Lower lobe of right lung (tissue), 2 donors: Measurements from ENCODE around the gene CLCN3. TPM values are rescaled to one million over a fixed set of nuclear protein-coding genes. Genes with fewer than 3 reads are reported as not detected.
A peak's percentile ranks its signal among the peaks of the same experiment; 100 is the strongest.

Experiments used
- ATAC-seq, 2 donors: fragments of 200-7000 bp; cut with Tn5 transposase; one replicate each; pipeline ENCODE4 v1.9.1; 2020 to 2022; ENCODE audit warnings: mild to moderate bottlenecking in 2 of 2, moderate library complexity in 2 of 2
- DNase-seq: peaks from one replicate; pipeline ENCODE4 v3.0.0-alpha.2; 2020
- H3K27ac ChIP-seq: fragments of 200-600 bp; one replicate; pipeline ENCODE4 v1.8.0; 2022
- H3K27me3 ChIP-seq: fragments of 200-600 bp; one replicate; pipeline ENCODE4 v1.8.0; 2022; ENCODE audit warnings: low read depth
- H3K36me3 ChIP-seq: fragments of 200-600 bp; one replicate; pipeline ENCODE4 v1.8.0; 2022; ENCODE audit warnings: mild to moderate bottlenecking
- H3K4me1 ChIP-seq: fragments of 200-600 bp; one replicate; pipeline ENCODE4 v1.8.0; 2022
- H3K4me3 ChIP-seq: fragments of 200-600 bp; one replicate; pipeline ENCODE4 v1.8.0; 2022; ENCODE audit warnings: mild to moderate bottlenecking
- H3K9me3 ChIP-seq: fragments of 200-600 bp; one replicate; pipeline ENCODE4 v1.8.0; 2022
- CTCF ChIP-seq: fragments of 200-600 bp; IDR thresholded peaks from one replicate; pipeline ENCODE4 v1.8.0; 2022; ENCODE audit warnings: antibody characterized with exemption, mild to moderate bottlenecking
- intact Hi-C: fragments of 100-400 bp; cut with DNase I; formaldehyde crosslinking; loops from one replicate; pipeline ENCODE4 v1.11.0; 2022
- total RNA-seq: library from RNA; stranded (reverse); fragmentation: NEBNext Ultra II Directional; extraction: Animal tissue kit (Norgen Biotek cat#: 25700); gene quantifications from one replicate; pipeline ENCODE4 v1.2.1, GENCODE V29; 2021
- donor health status: DM: no; HTN: yes; CAD: no; lungs with severe emphysema.

CLCN3 gene
- total RNA-seq, 1 donor from 2014 or later = 41.8 TPM

GRCh38 chr4:169612871-169613859 lies 7.2 kb upstream of the CLCN3 start:
- H3K36me3 ChIP-seq = no peaks in the 10 kb centered on the region
- no peaks in the 10 kb centered on the region for H3K27me3 ChIP-seq
- DNase-seq (peak; percentile 70), ATAC-seq (peak; percentile 80 to 85)
- peak overlapping the region; percentile 96 for H3K27ac ChIP-seq
- intact Hi-C loops = no loop called here
- peaks cover 23% of the 10 kb centered on the region for H3K4me1 ChIP-seq
- no peaks in the 10 kb centered on the region for H3K9me3 ChIP-seq
- peak overlapping the region; percentile 78 for H3K4me3 ChIP-seq
- peak; percentile 71 for TF ChIP-seq CTCF

DNA sequence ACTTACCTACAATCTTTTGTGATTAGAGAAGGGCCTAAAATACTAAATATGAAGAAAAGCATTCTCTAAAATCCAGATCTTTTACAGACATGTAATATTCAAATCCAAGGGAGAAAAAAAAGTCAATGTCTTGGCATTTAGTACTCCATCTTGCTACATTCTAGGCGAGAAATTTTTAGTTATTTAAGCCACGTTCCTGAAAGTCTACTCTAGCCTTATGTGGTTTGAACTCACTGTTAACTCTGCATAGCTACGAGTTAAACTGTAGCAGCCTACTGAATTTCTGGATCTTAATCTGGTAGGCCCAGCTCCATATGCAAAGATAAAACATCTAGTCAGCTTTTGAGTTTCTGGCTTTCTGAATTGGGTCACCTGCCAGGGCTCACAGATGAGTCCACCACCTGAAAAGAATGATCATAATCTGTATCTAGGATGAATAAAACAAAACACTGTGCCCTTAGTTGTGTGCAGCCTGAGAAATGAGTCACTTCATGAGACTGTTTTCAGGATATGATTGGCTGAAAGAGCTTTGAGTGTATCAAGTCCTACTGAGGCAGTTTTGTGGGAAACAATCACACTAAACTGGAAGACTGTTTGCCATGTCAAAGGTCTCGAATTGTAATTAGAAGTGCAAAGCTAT lies 4.8 kb upstream of the CLCN3 start:
- no peak for TF ChIP-seq CTCF
- intact Hi-C loops = no loop called here
- no peak for ATAC-seq

DNA sequence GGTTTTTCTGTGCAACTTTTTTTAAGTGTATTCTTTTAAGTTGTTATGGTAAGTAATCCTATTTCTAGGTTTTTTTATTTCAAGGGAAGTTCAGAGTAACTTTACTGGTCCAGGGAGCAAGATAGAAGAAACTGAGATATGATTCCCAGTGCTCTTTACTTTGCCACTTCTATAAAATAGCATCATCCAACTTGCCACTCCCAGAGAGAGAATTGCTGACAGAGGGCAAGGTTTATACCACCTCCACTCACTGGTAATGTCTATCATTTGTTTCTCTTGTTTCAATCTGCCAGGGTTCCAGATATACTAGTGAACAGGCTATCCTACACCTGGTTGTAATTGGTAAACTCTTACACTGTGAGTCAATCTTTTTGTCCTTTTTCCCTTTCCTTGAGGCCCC lies 3.5 kb upstream of the CLCN3 start:
- TF ChIP-seq CTCF = no peak

More for the DNA sequence above, 4.8 kb upstream of the CLCN3 start:
- H3K9me3 ChIP-seq = no peaks in the 10 kb centered on the region
- no peak overlapping the region for H3K27ac ChIP-seq
- DNase-seq = no peak
- no peaks in the 10 kb centered on the region for H3K27me3 ChIP-seq
- H3K36me3 ChIP-seq = no peaks in the 10 kb centered on the region
- peaks cover 25% of the 10 kb centered on the region for H3K4me1 ChIP-seq
- no peak overlapping the region for H3K4me3 ChIP-seq

DNA sequence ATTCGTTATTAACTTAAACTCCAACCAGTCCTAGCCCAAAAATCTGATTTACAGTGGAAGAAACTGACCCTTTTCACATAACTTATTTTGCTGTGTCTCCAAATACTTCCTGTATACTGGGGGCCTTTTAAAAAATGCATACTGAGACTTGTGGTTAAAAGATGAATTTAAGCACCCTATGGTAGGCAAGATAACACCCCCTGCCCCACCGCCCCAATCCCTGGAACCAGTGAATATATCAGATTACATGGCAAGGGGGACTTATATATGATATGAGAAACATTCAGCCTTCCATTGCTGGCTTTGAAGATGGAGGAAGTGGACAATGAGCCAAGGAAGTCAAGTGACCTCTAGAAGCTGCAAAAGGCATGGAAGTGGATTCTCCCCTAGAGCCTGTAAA lies 3.1 kb upstream of the CLCN3 start:
- no peak for ATAC-seq
- TF ChIP-seq CTCF = no peak

More for the DNA sequence above, 3.5 kb upstream of the CLCN3 start:
- no peak for DNase-seq
- H3K36me3 ChIP-seq = no peaks in the 10 kb centered on the region
- no peak overlapping the region for H3K27ac ChIP-seq
- H3K27me3 ChIP-seq = no peaks in the 10 kb centered on the region
- no peaks in the 10 kb centered on the region for H3K9me3 ChIP-seq
- no peak overlapping the region for H3K4me3 ChIP-seq
- H3K4me1 ChIP-seq = peaks cover 22% of the 10 kb centered on the region
- intact Hi-C loops = no loop called here
- no peak for ATAC-seq

GRCh38 chr4:169618286-169618685 lies 2.1 kb upstream of the CLCN3 start:
- no peak overlapping the region for H3K4me3 ChIP-seq
- DNase-seq (no peak), ATAC-seq (no peak)
- H3K9me3 ChIP-seq = no peaks in the 10 kb centered on the region
- H3K27me3 ChIP-seq = no peaks in the 10 kb centered on the region
- H3K27ac ChIP-seq = no peak overlapping the region
- no peaks in the 10 kb centered on the region for H3K36me3 ChIP-seq
- H3K4me1 ChIP-seq = peaks cover 32% of the 10 kb centered on the region
- intact Hi-C loops = no loop called here
- no peak for TF ChIP-seq CTCF

More for the DNA sequence above, 3.1 kb upstream of the CLCN3 start:
- H3K9me3 ChIP-seq = no peaks in the 10 kb centered on the region
- no peak overlapping the region for H3K27ac ChIP-seq
- no peak for DNase-seq
- no peaks in the 10 kb centered on the region for H3K27me3 ChIP-seq
- no peaks in the 10 kb centered on the region for H3K36me3 ChIP-seq
- no peak overlapping the region for H3K4me3 ChIP-seq
- H3K4me1 ChIP-seq = peaks cover 27% of the 10 kb centered on the region
- intact Hi-C loops = no loop called here
